Measurements from ENCODE around the gene XRCC1.

Gene XRCC1, protein sequence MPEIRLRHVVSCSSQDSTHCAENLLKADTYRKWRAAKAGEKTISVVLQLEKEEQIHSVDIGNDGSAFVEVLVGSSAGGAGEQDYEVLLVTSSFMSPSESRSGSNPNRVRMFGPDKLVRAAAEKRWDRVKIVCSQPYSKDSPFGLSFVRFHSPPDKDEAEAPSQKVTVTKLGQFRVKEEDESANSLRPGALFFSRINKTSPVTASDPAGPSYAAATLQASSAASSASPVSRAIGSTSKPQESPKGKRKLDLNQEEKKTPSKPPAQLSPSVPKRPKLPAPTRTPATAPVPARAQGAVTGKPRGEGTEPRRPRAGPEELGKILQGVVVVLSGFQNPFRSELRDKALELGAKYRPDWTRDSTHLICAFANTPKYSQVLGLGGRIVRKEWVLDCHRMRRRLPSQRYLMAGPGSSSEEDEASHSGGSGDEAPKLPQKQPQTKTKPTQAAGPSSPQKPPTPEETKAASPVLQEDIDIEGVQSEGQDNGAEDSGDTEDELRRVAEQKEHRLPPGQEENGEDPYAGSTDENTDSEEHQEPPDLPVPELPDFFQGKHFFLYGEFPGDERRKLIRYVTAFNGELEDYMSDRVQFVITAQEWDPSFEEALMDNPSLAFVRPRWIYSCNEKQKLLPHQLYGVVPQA

DNA sequence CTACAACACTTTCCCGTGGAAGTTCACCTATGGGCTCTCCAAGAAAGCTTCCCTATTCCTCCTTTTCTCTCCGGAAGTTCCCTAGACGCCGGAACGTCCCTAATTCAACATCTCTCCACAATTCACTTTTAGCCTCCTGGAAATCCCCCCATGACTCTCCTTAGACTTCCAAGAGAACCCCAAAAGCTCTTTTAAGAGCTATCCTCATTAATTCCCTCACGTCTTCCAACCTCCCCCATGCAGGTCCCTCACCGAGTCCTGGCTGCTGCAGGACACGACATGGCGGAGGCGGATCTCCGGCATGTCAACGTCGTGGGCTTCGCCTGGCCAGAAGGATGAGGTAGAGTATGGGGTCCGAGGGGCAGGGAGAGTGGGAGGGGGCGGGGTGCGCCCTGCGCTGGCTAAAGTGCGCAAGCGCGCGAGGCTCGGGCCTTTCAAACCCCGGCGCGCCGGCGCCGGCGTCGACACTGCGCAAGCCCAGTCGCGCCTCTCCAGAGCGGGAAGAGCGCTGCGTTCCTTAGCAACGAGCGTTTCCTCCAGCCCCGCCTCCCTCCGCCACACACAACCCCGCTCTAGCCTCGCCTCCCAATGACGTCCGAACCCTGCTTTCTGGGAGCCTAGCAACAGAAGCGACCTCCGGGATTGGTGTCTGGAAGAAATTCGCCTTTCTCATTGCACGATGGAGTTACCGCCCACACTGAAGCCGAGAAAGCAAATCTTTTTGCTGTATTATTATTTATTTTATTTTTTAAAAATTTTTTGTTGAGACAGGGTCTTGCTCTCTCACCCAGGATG lies at the start of gene XRCC1, which contains the start of gene PINLYP:
TSS of gene XRCC1 (minus strand) at position 372 of the 795 bp plus-strand sequence. CDS start at position 303, 69 bp downstream.
TSS of gene PINLYP (plus strand) at position 646 of the 795 bp plus-strand sequence. CDS start 1,391 bp downstream, outside the sequence.
- Histone ChIP-seq H3K27ac (ENCODE audit: low read length) (peak within 1 kb of the TSS; percentile 90), H3K4me3 (ENCODE audit: low read length in 2 of 2) (peak within 1 kb of the TSS; percentile 95 to 100), H3K27me3 (ENCODE audit: control insufficient read depth in 1 of 2, insufficient read depth in 2 of 2, low read length in 2 of 2) (no peaks in the 10 kb centered on the region), H3K9me3 (ENCODE audit: control insufficient read depth in 2 of 2, low read length in 2 of 2) (no peaks in the 10 kb centered on the region), H3K36me3 (ENCODE audit: control insufficient read depth in 2 of 2, insufficient read depth in 2 of 2, low read length in 2 of 2) (no peaks in the 10 kb centered on the region), H3K4me1 (ENCODE audit: control insufficient read depth, insufficient read depth, low read length) (peaks cover 18% of the 10 kb centered on the region), H3K9ac (ENCODE audit: low read length in 2 of 2) (peak within 1 kb of the TSS; percentile 98 to 99)

DNA sequence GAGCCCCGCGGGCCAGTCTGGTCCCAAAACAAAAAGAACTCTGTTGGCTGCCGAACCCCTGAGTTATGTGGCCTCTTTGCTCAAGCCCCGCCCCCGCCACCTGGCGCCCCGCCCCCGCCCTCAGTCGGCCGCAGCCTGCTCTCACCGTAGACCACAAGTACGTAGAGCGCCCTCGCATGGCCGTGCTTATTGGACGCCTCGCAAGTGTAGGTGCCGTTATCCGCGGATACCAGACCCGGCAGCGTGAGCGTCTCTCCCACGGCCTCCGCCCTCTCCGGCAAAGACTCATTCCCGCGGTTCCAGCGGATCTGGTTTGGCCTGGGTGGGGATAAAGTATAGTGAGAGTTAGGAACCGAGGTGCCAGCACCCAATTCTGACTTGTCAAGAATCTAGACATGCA lies 49.6 kb upstream of the XRCC1 start:
- H3K4me1 ChIP-seq (ENCODE audit: control insufficient read depth, insufficient read depth, low read length) = peaks cover 7% of the 10 kb centered on the region
- no peak overlapping the region for H3K9ac ChIP-seq (ENCODE audit: low read length in 2 of 2)
- H3K36me3 ChIP-seq (ENCODE audit: control insufficient read depth in 2 of 2, insufficient read depth in 2 of 2, low read length in 2 of 2) = no peaks in the 10 kb centered on the region
- no peaks in the 10 kb centered on the region for H3K9me3 ChIP-seq (ENCODE audit: control insufficient read depth in 2 of 2, low read length in 2 of 2)
- no peak overlapping the region for H3K4me3 ChIP-seq (ENCODE audit: low read length in 2 of 2)
- no peak overlapping the region for H3K27ac ChIP-seq (ENCODE audit: low read length)
- H3K27me3 ChIP-seq (ENCODE audit: control insufficient read depth in 1 of 2, insufficient read depth in 2 of 2, low read length in 2 of 2) = no peaks in the 10 kb centered on the region

DNA sequence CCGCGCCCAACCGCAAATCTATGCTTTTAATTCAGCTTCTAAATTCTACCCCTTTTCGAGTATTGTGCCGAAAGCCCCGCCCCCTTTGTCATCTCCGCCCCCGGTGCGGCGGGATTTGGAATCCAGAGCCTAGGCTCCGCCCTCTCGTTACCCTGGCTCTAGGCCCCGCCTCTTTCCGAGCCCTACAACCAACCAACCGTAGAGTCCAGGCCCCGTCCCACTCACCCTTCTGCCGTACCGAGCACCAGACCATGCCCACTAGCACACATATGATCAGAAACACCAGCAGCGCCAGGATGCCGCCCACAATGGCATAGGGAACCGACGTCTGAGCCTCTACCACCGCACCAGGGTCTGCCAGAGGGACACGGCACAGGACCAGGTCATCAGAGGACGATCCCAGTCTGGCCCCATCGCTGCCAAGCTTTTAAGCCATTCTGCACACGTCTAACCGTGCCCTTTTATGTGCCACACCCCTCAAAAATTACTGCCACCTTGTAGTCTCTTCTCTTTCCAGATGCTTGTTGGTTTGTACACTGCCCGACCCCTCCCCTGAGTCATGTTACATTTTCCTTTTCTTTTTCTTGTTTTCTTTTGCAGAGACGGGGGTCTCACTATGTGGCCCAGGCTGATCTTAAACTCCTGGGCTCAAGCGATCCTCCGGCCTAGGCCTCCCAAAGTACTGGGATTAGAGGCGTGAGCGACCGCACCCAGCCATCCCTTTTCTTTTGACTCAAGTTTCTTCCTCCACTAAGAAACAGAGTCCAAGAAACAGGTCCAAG lies 48.8 kb upstream of the XRCC1 start:
- H3K27me3 ChIP-seq (ENCODE audit: control insufficient read depth in 1 of 2, insufficient read depth in 2 of 2, low read length in 2 of 2) = no peaks in the 10 kb centered on the region
- no peak overlapping the region for H3K4me3 ChIP-seq (ENCODE audit: low read length in 2 of 2)
- peaks cover 9% of the 10 kb centered on the region for H3K4me1 ChIP-seq (ENCODE audit: control insufficient read depth, insufficient read depth, low read length)
- H3K27ac ChIP-seq (ENCODE audit: low read length) = no peak overlapping the region
- no peaks in the 10 kb centered on the region for H3K9me3 ChIP-seq (ENCODE audit: control insufficient read depth in 2 of 2, low read length in 2 of 2)
- H3K36me3 ChIP-seq (ENCODE audit: control insufficient read depth in 2 of 2, insufficient read depth in 2 of 2, low read length in 2 of 2) = no peaks in the 10 kb centered on the region
- no peak overlapping the region for H3K9ac ChIP-seq (ENCODE audit: low read length in 2 of 2)

DNA sequence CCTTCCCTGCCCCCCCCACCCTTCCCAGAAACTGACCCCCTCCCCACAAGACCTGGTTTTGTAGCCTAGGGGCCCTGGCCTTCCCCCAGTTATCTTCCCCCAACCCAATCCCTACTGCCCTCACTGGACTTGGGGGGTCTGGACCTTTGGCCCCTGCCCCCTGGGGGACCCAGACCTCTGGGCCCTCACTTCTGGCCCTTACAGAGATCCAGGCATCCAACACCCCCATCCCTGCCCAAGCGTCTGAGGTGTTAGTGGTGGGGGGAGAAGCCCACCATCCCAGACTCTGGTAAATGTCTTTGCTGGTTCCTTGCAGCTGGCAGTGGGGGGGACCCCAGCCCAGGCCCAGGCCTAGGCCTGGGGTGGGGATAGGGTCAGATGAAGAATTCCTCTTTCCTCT lies 47.6 kb upstream of the XRCC1 start:
- Histone ChIP-seq H3K9me3 (ENCODE audit: control insufficient read depth in 2 of 2, low read length in 2 of 2) (no peaks in the 10 kb centered on the region), H3K27ac (ENCODE audit: low read length) (no peak overlapping the region), H3K4me1 (ENCODE audit: control insufficient read depth, insufficient read depth, low read length) (peaks cover 17% of the 10 kb centered on the region), H3K9ac (ENCODE audit: low read length in 2 of 2) (no peak overlapping the region), H3K36me3 (ENCODE audit: control insufficient read depth in 2 of 2, insufficient read depth in 2 of 2, low read length in 2 of 2) (no peaks in the 10 kb centered on the region), H3K27me3 (ENCODE audit: control insufficient read depth in 1 of 2, insufficient read depth in 2 of 2, low read length in 2 of 2) (no peaks in the 10 kb centered on the region), H3K4me3 (ENCODE audit: low read length in 2 of 2) (no peak overlapping the region)

DNA sequence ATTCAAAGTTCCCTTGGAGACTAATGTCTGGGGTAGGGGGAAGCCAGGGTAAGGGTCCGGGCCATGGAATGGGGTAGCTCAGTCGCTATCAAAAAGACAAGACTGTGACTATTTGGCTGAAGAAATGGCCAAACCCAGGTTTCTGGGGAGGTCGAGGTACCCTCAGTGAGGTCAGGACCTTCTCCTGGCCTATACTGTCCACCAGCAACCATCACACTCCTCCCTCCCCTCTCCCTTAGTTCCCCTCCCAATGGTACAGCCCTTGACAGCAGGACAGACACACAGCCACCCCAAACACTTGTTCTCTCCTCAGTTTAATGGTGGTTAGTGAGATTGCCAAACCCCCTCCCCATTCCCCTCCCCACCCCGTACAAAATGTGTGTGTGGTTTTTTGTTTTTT lies 46.7 kb upstream of the XRCC1 start:
- Histone ChIP-seq H3K27me3 (ENCODE audit: control insufficient read depth in 1 of 2, insufficient read depth in 2 of 2, low read length in 2 of 2) (no peaks in the 10 kb centered on the region), H3K9me3 (ENCODE audit: control insufficient read depth in 2 of 2, low read length in 2 of 2) (no peaks in the 10 kb centered on the region), H3K9ac (ENCODE audit: low read length in 2 of 2) (no peak overlapping the region), H3K36me3 (ENCODE audit: control insufficient read depth in 2 of 2, insufficient read depth in 2 of 2, low read length in 2 of 2) (no peaks in the 10 kb centered on the region), H3K27ac (ENCODE audit: low read length) (no peak overlapping the region), H3K4me3 (ENCODE audit: low read length in 2 of 2) (no peak overlapping the region), H3K4me1 (ENCODE audit: control insufficient read depth, insufficient read depth, low read length) (peaks cover 17% of the 10 kb centered on the region)

DNA sequence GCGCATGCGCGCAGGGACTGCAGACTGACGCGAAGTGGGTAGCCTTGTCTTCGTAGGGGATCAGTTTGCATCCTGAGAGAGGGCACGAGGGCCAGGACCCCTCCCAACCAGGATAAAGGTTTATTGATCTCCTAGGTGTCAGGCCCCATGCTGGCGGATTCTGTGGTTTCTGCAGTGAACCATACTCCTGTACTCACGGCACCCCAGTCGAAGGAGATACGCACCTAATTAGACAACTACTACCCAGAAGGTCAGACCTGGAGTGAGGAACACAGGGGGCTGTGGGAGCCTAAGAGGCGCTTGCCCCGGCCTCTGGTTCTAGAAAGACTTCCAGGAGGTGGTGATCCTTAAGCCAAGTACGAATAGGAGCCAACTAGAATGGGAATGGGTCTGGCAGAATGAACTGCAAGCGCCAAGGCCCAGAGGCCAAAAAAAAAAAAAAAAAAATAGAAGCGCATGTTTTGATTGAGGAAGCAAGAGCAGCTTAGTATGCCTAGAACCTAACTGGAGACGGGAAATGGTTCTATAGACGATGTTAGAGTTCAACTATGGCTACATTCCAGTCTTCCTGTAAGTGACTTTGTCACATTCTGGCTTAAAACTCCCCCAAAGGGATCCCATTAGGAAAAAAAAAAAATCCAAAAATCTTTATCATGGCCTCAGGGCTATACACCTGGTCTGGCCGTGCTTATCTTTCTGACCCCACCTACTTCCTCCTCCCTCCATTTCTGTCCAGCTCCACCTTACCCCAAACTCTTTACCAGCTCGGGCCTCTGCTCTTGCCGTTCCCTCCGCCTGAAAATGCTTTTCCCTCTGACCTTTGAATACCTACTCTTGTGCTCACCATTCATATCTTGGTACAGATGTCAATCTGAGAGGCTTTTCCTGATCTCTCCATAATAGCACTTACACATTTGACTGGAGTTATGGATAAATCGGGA lies 45.0 kb upstream of the XRCC1 start:
- Histone ChIP-seq H3K9ac (ENCODE audit: low read length in 2 of 2) (peak overlapping the region; percentile 72 to 99), H3K27ac (ENCODE audit: low read length) (peak overlapping the region; percentile 90), H3K36me3 (ENCODE audit: control insufficient read depth in 2 of 2, insufficient read depth in 2 of 2, low read length in 2 of 2) (no peaks in the 10 kb centered on the region)

DNA sequence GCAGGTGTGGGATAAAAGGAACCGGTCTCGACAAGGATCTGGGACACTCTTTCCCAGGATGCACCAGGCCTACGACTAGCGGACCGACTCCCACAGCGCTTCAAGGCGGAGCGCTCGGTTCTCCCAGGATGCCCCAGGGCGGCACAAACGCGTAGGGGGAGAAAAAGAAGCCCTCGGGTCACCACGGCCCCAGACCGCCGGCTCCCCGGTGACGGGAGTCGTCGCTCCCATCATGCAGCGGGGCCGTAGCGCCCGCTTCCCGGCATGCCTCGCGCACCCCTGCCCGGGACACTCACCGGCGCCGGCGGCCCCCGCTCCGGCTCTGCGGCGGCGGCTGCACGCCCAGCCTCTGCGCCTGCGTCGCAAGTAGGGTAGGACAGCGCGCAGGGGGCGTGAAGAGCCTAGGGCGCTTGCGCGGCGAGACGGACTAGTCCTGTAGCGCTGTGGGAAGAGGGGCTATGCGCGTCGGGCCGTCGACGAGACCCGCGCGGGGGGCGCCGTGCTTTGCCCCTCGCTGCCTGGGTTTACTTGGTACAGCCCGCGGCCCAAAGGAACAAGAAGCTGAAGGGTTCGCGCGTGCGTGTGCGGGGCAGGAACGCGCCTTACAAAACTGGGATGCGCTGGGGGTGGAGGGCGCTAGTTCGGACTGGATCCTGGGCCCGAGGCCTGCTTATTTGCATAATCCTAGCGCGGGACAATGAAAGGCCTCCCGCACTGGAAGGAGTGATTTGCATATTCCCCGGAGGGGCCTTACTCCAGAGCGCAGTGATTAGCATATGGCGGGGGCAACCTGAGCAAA lies 44.1 kb upstream of the XRCC1 start, which contains the start of gene ZNF428:
TSS of gene ZNF428 (minus strand) at position 368 of the 799 bp plus-strand sequence. CDS start 5,325 bp downstream, outside the sequence.
- H3K27ac ChIP-seq (ENCODE audit: low read length) = peak within 1 kb of the TSS; percentile 90
- H3K4me3 ChIP-seq (ENCODE audit: low read length in 2 of 2) = peak within 1 kb of the TSS; percentile 79 to 96
- no peaks in the 10 kb centered on the region for H3K27me3 ChIP-seq (ENCODE audit: control insufficient read depth in 1 of 2, insufficient read depth in 2 of 2, low read length in 2 of 2)
- H3K4me1 ChIP-seq (ENCODE audit: control insufficient read depth, insufficient read depth, low read length) = peaks cover 17% of the 10 kb centered on the region
- H3K9me3 ChIP-seq (ENCODE audit: control insufficient read depth in 2 of 2, low read length in 2 of 2) = no peaks in the 10 kb centered on the region
- peak within 1 kb of the TSS; percentile 72 to 99 for H3K9ac ChIP-seq (ENCODE audit: low read length in 2 of 2)
- no peaks in the 10 kb centered on the region for H3K36me3 ChIP-seq (ENCODE audit: control insufficient read depth in 2 of 2, insufficient read depth in 2 of 2, low read length in 2 of 2)

More for the DNA sequence above, 45.0 kb upstream of the XRCC1 start:
- Histone ChIP-seq H3K4me1 (ENCODE audit: control insufficient read depth, insufficient read depth, low read length) (peaks cover 17% of the 10 kb centered on the region), H3K27me3 (ENCODE audit: control insufficient read depth in 1 of 2, insufficient read depth in 2 of 2, low read length in 2 of 2) (no peaks in the 10 kb centered on the region), H3K4me3 (ENCODE audit: low read length in 2 of 2) (peak overlapping the region; percentile 79 to 96), H3K9me3 (ENCODE audit: control insufficient read depth in 2 of 2, low read length in 2 of 2) (no peaks in the 10 kb centered on the region)

DNA sequence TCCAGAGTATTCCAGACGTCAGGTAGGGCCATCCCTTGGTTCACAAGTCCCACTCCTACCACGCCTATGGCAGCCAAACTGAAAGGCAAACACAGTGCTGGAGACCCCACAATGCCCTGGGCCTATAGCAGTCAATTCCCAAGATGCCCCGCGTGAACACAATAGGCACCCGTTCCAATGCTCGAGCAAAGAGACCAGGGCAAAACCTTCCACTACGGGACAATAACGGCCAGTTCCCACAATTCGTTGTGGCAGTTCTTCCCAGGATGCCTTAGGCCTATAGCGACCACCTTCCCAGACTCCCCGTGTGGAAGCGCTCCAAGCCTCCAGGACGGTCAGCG lies 43.6 kb upstream of the XRCC1 start:
- Histone ChIP-seq H3K4me3 (ENCODE audit: low read length in 2 of 2) (peak overlapping the region; percentile 79 to 96), H3K36me3 (ENCODE audit: control insufficient read depth in 2 of 2, insufficient read depth in 2 of 2, low read length in 2 of 2) (peaks cover 3% of the 10 kb centered on the region in 2 donors), H3K27me3 (ENCODE audit: control insufficient read depth in 1 of 2, insufficient read depth in 2 of 2, low read length in 2 of 2) (no peaks in the 10 kb centered on the region), H3K4me1 (ENCODE audit: control insufficient read depth, insufficient read depth, low read length) (peaks cover 17% of the 10 kb centered on the region), H3K9me3 (ENCODE audit: control insufficient read depth in 2 of 2, low read length in 2 of 2) (no peaks in the 10 kb centered on the region), H3K27ac (ENCODE audit: low read length) (peak overlapping the region; percentile 90), H3K9ac (ENCODE audit: low read length in 2 of 2) (peak overlapping the region; percentile 72 to 99)

DNA sequence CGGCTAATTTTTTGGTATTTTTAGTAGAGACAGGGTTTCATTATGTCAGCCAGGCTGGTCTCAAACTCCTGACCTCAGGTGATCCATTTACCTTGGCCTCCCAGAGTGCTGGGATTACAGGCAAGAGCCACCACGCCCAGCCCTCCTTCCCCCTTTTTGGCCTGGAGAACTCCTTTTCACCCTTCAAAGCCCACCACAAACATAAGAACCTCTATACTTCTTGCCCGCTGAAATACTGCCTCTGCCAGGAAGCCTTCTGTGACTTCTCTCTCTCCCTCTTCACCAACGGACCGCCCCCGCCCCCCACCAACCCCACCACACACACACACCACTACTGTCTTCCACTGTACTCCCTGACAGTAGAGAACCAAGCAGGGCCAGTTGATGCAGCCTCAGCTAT lies 41.6 kb upstream of the XRCC1 start:
- Histone ChIP-seq H3K9me3 (ENCODE audit: control insufficient read depth in 2 of 2, low read length in 2 of 2) (no peaks in the 10 kb centered on the region), H3K27ac (ENCODE audit: low read length) (no peak overlapping the region), H3K27me3 (ENCODE audit: control insufficient read depth in 1 of 2, insufficient read depth in 2 of 2, low read length in 2 of 2) (no peaks in the 10 kb centered on the region), H3K4me3 (ENCODE audit: low read length in 2 of 2) (no peak overlapping the region), H3K9ac (ENCODE audit: low read length in 2 of 2) (no peak overlapping the region), H3K4me1 (ENCODE audit: control insufficient read depth, insufficient read depth, low read length) (peaks cover 17% of the 10 kb centered on the region), H3K36me3 (ENCODE audit: control insufficient read depth in 2 of 2, insufficient read depth in 2 of 2, low read length in 2 of 2) (peaks cover 7 to 15% of the 10 kb centered on the region in 2 donors)
